Measurements from ENCODE around the gene CDC37L1. TPM values are rescaled to one million over a fixed set of nuclear protein-coding genes. Genes with fewer than 3 reads are reported as not detected.

The CDC37L1 gene
- total RNA-seq, 4 donors from 2014 or later = 21.1 to 50.5 (median 34.0) TPM

GRCh38 chr9:4677392-4677791, 2.0 kb upstream of the CDC37L1 start:
- Histone ChIP-seq H3K27me3 (no peaks in the 10 kb centered on the region), H3K4me3 (no peak overlapping the region), H3K4me1 (no peaks in the 10 kb centered on the region), H3K9me3 (no peaks in the 10 kb centered on the region), H3K36me3 (no peaks in the 10 kb centered on the region), H3K27ac (peak overlapping the region in 1 of 2 donors; percentile 94)
- no peak for DNase-seq
- intact Hi-C loops (cut with DNase I; ENCODE audit: low total_unique reads) = loop anchor here (10.0 kb wide), 1 partner anchor 67 kb away; the partner anchor contains the start of gene AK3
- TF ChIP-seq POLR2A (IDR thresholded peaks at IDR 0.05) = no peak
- no peak for TF ChIP-seq CTCF (IDR thresholded peaks at IDR 0.05)

- Histone ChIP-seq H3K9me3 (no peaks in the 10 kb centered on the region), H3K36me3 (no peaks in the 10 kb centered on the region), H3K4me3 (peak overlapping the region; percentile 74 to 82), H3K27me3 (no peaks in the 10 kb centered on the region), H3K4me1 (no peaks in the 10 kb centered on the region), H3K27ac (peak overlapping the region; percentile 94 to 95)
- DNase-seq = peak in 1 of 2 donors; percentile 21
- TF ChIP-seq POLR2A (IDR thresholded peaks at IDR 0.05) = no peak
- no peak for TF ChIP-seq CTCF (IDR thresholded peaks at IDR 0.05)
- intact Hi-C loops (cut with DNase I; ENCODE audit: low total_unique reads) = loop anchor here (10.0 kb wide), 1 partner anchor 66 kb away; the partner anchor contains the start of gene AK3
These were observed 596 bp upstream of the CDC37L1 start for GRCh38 chr9:4678679-4679267.

GRCh38 chr9:4680173-4680525, 780 bp downstream of the CDC37L1 start:
- TF ChIP-seq POLR2A (IDR thresholded peaks at IDR 0.05) (no peak), CTCF (IDR thresholded peaks at IDR 0.05) (no peak)
- intact Hi-C loops (cut with DNase I; ENCODE audit: low total_unique reads) = no loop called here
- DNase-seq = no peak
- H3K4me3 ChIP-seq = peak overlapping the region; percentile 74 to 82
- H3K27ac ChIP-seq = peak overlapping the region; percentile 94 to 95
- no peaks in the 10 kb centered on the region for H3K9me3 ChIP-seq
- H3K4me1 ChIP-seq = no peaks in the 10 kb centered on the region
- H3K36me3 ChIP-seq = no peaks in the 10 kb centered on the region
- no peaks in the 10 kb centered on the region for H3K27me3 ChIP-seq

GRCh38 chr9:4680750-4681149, 1.4 kb downstream of the CDC37L1 start:
- no peak for TF ChIP-seq POLR2A (IDR thresholded peaks at IDR 0.05)
- no peak for TF ChIP-seq CTCF (IDR thresholded peaks at IDR 0.05)
- peak overlapping the region in 1 of 2 donors; percentile 82 for H3K4me3 ChIP-seq
- H3K27me3 ChIP-seq = no peaks in the 10 kb centered on the region
- no peaks in the 10 kb centered on the region for H3K9me3 ChIP-seq
- intact Hi-C loops (cut with DNase I; ENCODE audit: low total_unique reads) = no loop called here
- peak overlapping the region; percentile 94 to 95 for H3K27ac ChIP-seq
- DNase-seq = no peak
- H3K36me3 ChIP-seq = no peaks in the 10 kb centered on the region
- H3K4me1 ChIP-seq = no peaks in the 10 kb centered on the region

GRCh38 chr9:4684820-4685219, 5.5 kb downstream of the CDC37L1 start:
- no peak for TF ChIP-seq CTCF (IDR thresholded peaks at IDR 0.05)
- no peak for TF ChIP-seq POLR2A (IDR thresholded peaks at IDR 0.05)
- DNase-seq = no peak
- Histone ChIP-seq H3K36me3 (no peaks in the 10 kb centered on the region), H3K9me3 (no peaks in the 10 kb centered on the region), H3K27me3 (no peaks in the 10 kb centered on the region), H3K27ac (no peak overlapping the region), H3K4me1 (peaks cover 0 to 3% of the 10 kb centered on the region in 2 donors), H3K4me3 (no peak overlapping the region)
- intact Hi-C loops (cut with DNase I; ENCODE audit: low total_unique reads) = no loop called here
